H1 (cell line): ENCODE measurements around the gene FKBP10. TPM values are rescaled to one million over a fixed set of nuclear protein-coding genes. Genes with fewer than 3 reads are reported as not detected.

Source experiments
- ASH2L ChIP-seq: fragments of 200-600, 300-600 bp; sonication (generic); IDR thresholded peaks from one replicate; pipeline ENCODE4 v1.7.1; 2017; ENCODE audit warnings: low read length
- CHD2 ChIP-seq: IDR thresholded peaks from 2 replicates; pipeline ENCODE4 v1.6.1; 2012; ENCODE audit warnings: low read length, improper control_type of control experiment
- CREB1 ChIP-seq: IDR thresholded peaks from 2 replicates; pipeline ENCODE4 v1.6.1; 2012; ENCODE audit warnings: inconsistent platforms
- EGR1 ChIP-seq: IDR thresholded peaks from 2 replicates; pipeline ENCODE4 v1.6.1; 2011; ENCODE audit warnings: low read depth, low read length, borderline replicate concordance
- EZH2 ChIP-seq: fragments of 200-600 bp; sonication (generic); IDR thresholded peaks from 2 replicates; pipeline ENCODE4 v1.7.1; 2012; ENCODE audit warnings: low read depth, mild to moderate bottlenecking, moderate library complexity, low read length, inconsistent platforms; ENCODE audit not compliant: severe bottlenecking
- JUND ChIP-seq: IDR thresholded peaks from 2 replicates; pipeline ENCODE4 v1.6.1; 2011; ENCODE audit warnings: mild to moderate bottlenecking, improper control_type of control experiment, low read length
- MAFK ChIP-seq: IDR thresholded peaks from 2 replicates; pipeline ENCODE4 v1.6.1; 2012; ENCODE audit warnings: low read depth, mild to moderate bottlenecking, improper control_type of control experiment, low read length
- POLR2A ChIP-seq, 2 experiments: IDR thresholded peaks; 1 replicate in 1 of 2; 2 replicates in 1 of 2; pipeline ENCODE4 v1.6.1; 2011; ENCODE audit warnings: low read depth in 2 of 2, low read length in 2 of 2, mild to moderate bottlenecking in 2 of 2; ENCODE audit errors: control extremely low read depth in 1 of 2
- POLR2AphosphoS5 ChIP-seq: IDR thresholded peaks from 2 replicates; pipeline ENCODE4 v1.6.1; 2011; ENCODE audit warnings: low read depth, low read length
- RAD21 ChIP-seq, 2 experiments: IDR thresholded peaks in 1 of 2; conservative IDR thresholded peaks in 1 of 2; 2 replicates each; pipeline ENCODE4 v1.6.1; 2011; ENCODE audit warnings: low read depth in 2 of 2, low read length in 2 of 2, improper control_type of control experiment in 1 of 2, inconsistent platforms in 1 of 2, mild to moderate bottlenecking in 1 of 2, moderate library complexity in 1 of 2
- TAF1 ChIP-seq: IDR thresholded peaks from 2 replicates; pipeline ENCODE4 v1.6.1; 2011; ENCODE audit warnings: mild to moderate bottlenecking, low read depth, low read length
- TAF7 ChIP-seq: optimal IDR thresholded peaks from 2 replicates; pipeline ENCODE3; 2011; ENCODE audit warnings: low read depth, mild to moderate bottlenecking, inconsistent platforms, low read length, moderate library complexity, borderline replicate concordance
- TBP ChIP-seq: IDR thresholded peaks from 2 replicates; pipeline ENCODE4 v1.6.1; 2011; ENCODE audit warnings: low read depth, low read length, improper control_type of control experiment
- polyA plus RNA-seq, 7 experiments: library from polyadenylated mRNA; depleted of rRNA in 3 of 7; stranded (reverse) in 5 of 7; unstranded in 2 of 7; fragments of >200 nt in 5 of 7; fragments of 200-250 nt in 2 of 7; gene quantifications; 1 replicate in 5 of 7; 2 replicates in 1 of 7; 4 replicates in 1 of 7; pipeline versions ENCODE4 v1.2.1 to v1.2.3, GENCODE V29; 2011 to 2013; ENCODE audit warnings: missing spikeins in 2 of 7, mixed read lengths in 2 of 7
- total RNA-seq: library from RNA; stranded (reverse); fragmentation: NEBNext Ultra II Directional; extraction: Animal tissue kit (Norgen Biotek cat#: 25700); gene quantifications from 2 replicates; pipeline ENCODE4 v1.2.1, GENCODE V29; 2021
- TF ChIP-seq, protein P1 (sequence below): IDR thresholded peaks from 2 replicates; pipeline ENCODE4 v1.6.1; 2011; ENCODE audit warnings: low read depth, mild to moderate bottlenecking, low read length; ENCODE audit not compliant: insufficient read depth

Gene FKBP10
- total and polyA plus RNA-seq, 2 of the 8 experiments (the other 6 are each of a cell fraction or from before 2014, with no cell fraction given), result 173 to 283 TPM

DNA sequence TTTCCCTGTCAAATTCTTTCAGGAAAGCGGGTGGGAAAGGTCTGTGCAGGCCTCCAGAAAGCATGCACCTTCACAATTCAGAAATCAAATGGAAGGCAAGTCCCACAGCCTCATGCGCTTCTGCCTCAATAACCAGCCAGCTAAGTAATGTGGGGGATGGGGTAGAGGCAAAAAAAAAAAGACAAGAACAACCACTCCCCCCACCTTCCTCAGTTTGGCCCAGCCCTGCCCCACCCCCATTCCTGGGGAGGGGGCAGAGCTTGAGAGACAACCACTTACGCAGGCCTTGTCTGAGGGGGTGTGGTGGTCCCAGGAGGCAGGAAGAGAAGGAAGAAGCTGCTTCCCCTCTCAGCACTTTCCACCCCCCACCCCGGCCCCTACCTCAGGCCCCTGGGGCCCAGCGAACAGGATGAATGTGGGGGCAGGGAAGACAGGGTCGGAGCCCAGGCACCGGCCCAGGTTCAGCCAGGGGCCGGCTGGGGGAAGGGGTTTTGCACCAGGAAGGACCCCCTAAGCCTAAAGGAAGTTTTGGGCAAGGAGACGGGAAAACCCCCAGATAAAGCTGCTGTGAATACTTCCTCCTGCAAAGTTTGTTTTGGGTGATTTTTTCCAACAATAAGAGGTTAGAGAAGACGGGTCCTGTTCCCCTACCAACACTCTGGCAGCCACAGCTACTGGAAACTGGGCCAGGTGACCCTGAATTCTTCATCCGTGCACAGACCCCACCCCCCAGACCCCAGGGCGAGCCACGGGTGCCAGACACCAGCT, 27.5 kb upstream of the FKBP10 start (continued):
- peak; percentile 62 for TF ChIP-seq TAF1
- TF ChIP-seq POLR2A (IDR thresholded peaks at IDR 0.05; ENCODE audit: control extremely low read depth in 1 of 2, low read depth in 2 of 2, low read length in 2 of 2), result peak; percentile 45 to 60
- no peak for TF ChIP-seq TAF7
- peak; percentile 68 for TF ChIP-seq CHD2
- peak; percentile 9 for TF ChIP-seq ASH2L
- peak; percentile 70; the same call in 1 of the 2 replicates for TF ChIP-seq TBP
- TF ChIP-seq, protein P1, sequence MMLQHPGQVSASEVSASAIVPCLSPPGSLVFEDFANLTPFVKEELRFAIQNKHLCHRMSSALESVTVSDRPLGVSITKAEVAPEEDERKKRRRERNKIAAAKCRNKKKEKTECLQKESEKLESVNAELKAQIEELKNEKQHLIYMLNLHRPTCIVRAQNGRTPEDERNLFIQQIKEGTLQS, result no peak
- no peak for TF ChIP-seq MAFK
- TF ChIP-seq EGR1, result 0 out of 2 replicates have a peak, but pooled peaks have one; percentile 36
- peak; percentile 35; the same call in 1 of the 2 replicates for TF ChIP-seq CREB1
- peak; percentile 48 for TF ChIP-seq POLR2AphosphoS5
- no peak for TF ChIP-seq EZH2
- peak; percentile 60 for TF ChIP-seq JUND
- TF ChIP-seq RAD21 (IDR thresholded peaks at IDR 0.05 in 1 of 2, conservative IDR thresholded peaks at IDR 0.05 in 1 of 2; ENCODE audit: low read depth in 2 of 2, low read length in 2 of 2), result no peak; a peak in 1 of 4 replicates
